Measurements from ENCODE around the gene ZBED4.

The ZBED4 gene

DNA sequence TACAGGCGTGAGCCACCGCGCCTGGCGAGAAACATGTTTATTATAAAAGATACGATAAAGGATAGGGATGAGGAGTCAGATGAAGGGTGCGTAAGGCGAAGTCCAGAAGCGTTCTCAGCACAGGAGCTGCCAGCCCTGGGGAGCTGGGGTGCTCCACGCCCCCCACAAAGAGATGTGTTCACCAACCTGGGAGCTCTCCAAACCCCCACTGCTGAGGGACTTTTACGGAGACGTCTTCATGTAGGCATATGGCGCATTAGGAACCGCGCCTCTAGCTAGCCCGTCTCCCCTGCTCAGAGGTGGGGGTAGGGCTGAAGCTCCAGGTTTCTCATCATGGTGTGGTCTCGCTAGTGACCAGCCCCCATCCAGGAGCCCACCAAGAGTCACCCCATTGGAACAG lies 8.4 kb upstream of the ZBED4 start:
- H3K9me3 ChIP-seq (ENCODE audit: insufficient read depth, low read length): no peaks in the 10 kb centered on the region
- TF ChIP-seq YY1 (IDR thresholded peaks at IDR 0.05; ENCODE audit: insufficient read depth, insufficient read length) (no peak), SUZ12 (IDR thresholded peaks at IDR 0.05; ENCODE audit: extremely low read depth, insufficient read depth, insufficient read length) (no peak), ZNF274 (IDR thresholded peaks at IDR 0.05; ENCODE audit: low read depth, low read length) (no peak)

DNA sequence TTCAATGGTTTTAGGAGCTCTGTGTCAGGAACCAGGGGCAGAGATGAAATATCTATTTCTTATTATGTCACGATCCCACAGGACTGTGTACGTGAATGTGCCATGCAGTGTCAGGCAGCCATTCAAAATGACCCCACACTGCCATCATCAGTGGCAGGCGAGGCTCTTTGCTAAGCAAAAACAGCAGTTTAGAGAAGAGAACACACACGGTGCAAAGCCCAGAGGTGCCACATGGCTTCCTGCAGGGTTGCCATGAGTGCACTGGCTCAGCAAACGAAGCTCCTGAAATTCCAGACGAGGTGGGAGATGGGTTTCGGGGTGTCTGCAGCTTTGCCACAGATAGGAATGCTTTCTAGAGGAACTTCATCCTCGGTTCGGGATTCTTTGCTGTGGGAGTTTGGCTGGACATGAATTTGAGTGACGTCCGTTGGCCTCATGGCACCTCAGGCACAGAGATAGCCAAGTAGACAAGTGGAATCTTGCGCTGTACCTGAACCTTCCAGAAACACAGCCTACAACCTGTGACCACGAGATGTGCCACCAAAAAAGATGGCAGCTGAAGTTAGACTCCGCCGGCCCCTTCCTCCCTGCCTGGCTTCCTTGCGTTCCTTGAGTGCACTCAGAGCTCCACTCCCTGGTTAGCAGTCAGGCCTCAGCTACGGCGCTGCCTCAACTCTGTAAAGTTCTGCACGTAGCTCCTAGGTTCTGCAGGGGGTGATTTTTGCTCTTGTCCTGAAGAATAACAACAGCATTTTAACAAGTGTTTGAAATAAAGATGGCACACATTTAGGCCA lies 7.8 kb upstream of the ZBED4 start:
- Histone ChIP-seq H3K27me3 (ENCODE audit: insufficient read depth, insufficient read length) (peaks cover 57% of the 10 kb centered on the region), H3K9ac (ENCODE audit: insufficient read length, low read depth) (no peak overlapping the region), H3K36me3 (ENCODE audit: insufficient read depth, insufficient read length, low read length) (no peaks in the 10 kb centered on the region), H3K4me3 (ENCODE audit: insufficient read length, low read depth) (no peak overlapping the region), H3K4me1 (ENCODE audit: insufficient read depth, insufficient read length) (peaks cover 2% of the 10 kb centered on the region), H3K9me3 (ENCODE audit: insufficient read depth, low read length) (no peaks in the 10 kb centered on the region)
- TF ChIP-seq SUZ12 (IDR thresholded peaks at IDR 0.05; ENCODE audit: extremely low read depth, insufficient read depth, insufficient read length): no peak
- no peak for TF ChIP-seq YY1 (IDR thresholded peaks at IDR 0.05; ENCODE audit: insufficient read depth, insufficient read length)
- TF ChIP-seq ZNF274 (IDR thresholded peaks at IDR 0.05; ENCODE audit: low read depth, low read length): no peak
- no peak for DNase-seq (ENCODE audit: low read depth, low spot score)

More for the DNA sequence above, 8.4 kb upstream of the ZBED4 start:
- H3K4me3 ChIP-seq (ENCODE audit: insufficient read length, low read depth): no peak overlapping the region
- H3K36me3 ChIP-seq (ENCODE audit: insufficient read depth, insufficient read length, low read length): no peaks in the 10 kb centered on the region
- DNase-seq (ENCODE audit: low read depth, low spot score): no peak
- peaks cover 51% of the 10 kb centered on the region for H3K27me3 ChIP-seq (ENCODE audit: insufficient read depth, insufficient read length)
- H3K9ac ChIP-seq (ENCODE audit: insufficient read length, low read depth): no peak overlapping the region
- H3K4me1 ChIP-seq (ENCODE audit: insufficient read depth, insufficient read length): peaks cover 2% of the 10 kb centered on the region

- no peak for DNase-seq (ENCODE audit: low read depth, low spot score)
- TF ChIP-seq YY1 (IDR thresholded peaks at IDR 0.05; ENCODE audit: insufficient read depth, insufficient read length) (no peak), ZNF274 (IDR thresholded peaks at IDR 0.05; ENCODE audit: low read depth, low read length) (no peak), SUZ12 (IDR thresholded peaks at IDR 0.05; ENCODE audit: extremely low read depth, insufficient read depth, insufficient read length) (no peak)
- peak overlapping the region; percentile 30 for H3K4me3 ChIP-seq (ENCODE audit: insufficient read length, low read depth)
- no peaks in the 10 kb centered on the region for H3K36me3 ChIP-seq (ENCODE audit: insufficient read depth, insufficient read length, low read length)
- no peaks in the 10 kb centered on the region for H3K9me3 ChIP-seq (ENCODE audit: insufficient read depth, low read length)
- peaks cover 78% of the 10 kb centered on the region for H3K27me3 ChIP-seq (ENCODE audit: insufficient read depth, insufficient read length)
- H3K4me1 ChIP-seq (ENCODE audit: insufficient read depth, insufficient read length): peaks cover 2% of the 10 kb centered on the region
- peak overlapping the region; percentile 32 for H3K9ac ChIP-seq (ENCODE audit: insufficient read length, low read depth)
Observed at GRCh38 chr22:49847751-49848689, 5.6 kb upstream of the ZBED4 start.

DNA sequence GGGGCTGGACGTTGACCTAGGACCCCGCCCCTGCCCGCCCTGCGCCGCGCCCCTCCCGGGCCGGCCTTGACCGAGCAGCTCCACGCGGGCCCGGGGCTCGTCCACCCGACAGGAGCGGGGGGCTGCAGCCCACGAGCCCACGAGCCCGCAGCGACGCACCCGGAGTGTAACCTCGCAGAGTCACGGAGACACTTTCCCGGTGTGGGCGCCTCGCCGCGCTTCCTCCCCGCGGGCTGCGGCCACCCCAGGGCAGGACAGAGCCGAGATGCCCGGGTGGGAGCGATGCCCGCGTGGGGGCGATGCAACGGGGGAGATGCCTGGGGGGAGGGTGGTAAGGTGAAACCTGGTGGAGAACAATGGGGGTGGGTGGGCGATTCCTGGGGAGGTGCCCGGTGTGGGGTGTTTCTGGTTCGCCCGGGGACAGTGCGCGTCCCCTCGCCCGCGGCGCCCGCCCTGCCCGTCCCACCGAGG lies 4.9 kb upstream of the ZBED4 start:
- Histone ChIP-seq H3K27me3 (ENCODE audit: insufficient read depth, insufficient read length) (peaks cover 81% of the 10 kb centered on the region), H3K9me3 (ENCODE audit: insufficient read depth, low read length) (no peaks in the 10 kb centered on the region), H3K4me1 (ENCODE audit: insufficient read depth, insufficient read length) (peaks cover 2% of the 10 kb centered on the region), H3K9ac (ENCODE audit: insufficient read length, low read depth) (no peak overlapping the region), H3K36me3 (ENCODE audit: insufficient read depth, insufficient read length, low read length) (no peaks in the 10 kb centered on the region), H3K4me3 (ENCODE audit: insufficient read length, low read depth) (peak overlapping the region; percentile 30)
- DNase-seq (ENCODE audit: low read depth, low spot score): no peak
- TF ChIP-seq YY1 (IDR thresholded peaks at IDR 0.05; ENCODE audit: insufficient read depth, insufficient read length): no peak
- no peak for TF ChIP-seq ZNF274 (IDR thresholded peaks at IDR 0.05; ENCODE audit: low read depth, low read length)
- TF ChIP-seq SUZ12 (IDR thresholded peaks at IDR 0.05; ENCODE audit: extremely low read depth, insufficient read depth, insufficient read length): no peak

- peak overlapping the region; percentile 26 for H3K4me3 ChIP-seq (ENCODE audit: insufficient read length, low read depth)
- peaks cover 81% of the 10 kb centered on the region for H3K27me3 ChIP-seq (ENCODE audit: insufficient read depth, insufficient read length)
- H3K36me3 ChIP-seq (ENCODE audit: insufficient read depth, insufficient read length, low read length): no peaks in the 10 kb centered on the region
- no peak for DNase-seq (ENCODE audit: low read depth, low spot score)
- no peaks in the 10 kb centered on the region for H3K9me3 ChIP-seq (ENCODE audit: insufficient read depth, low read length)
- peak overlapping the region; percentile 32 for H3K9ac ChIP-seq (ENCODE audit: insufficient read length, low read depth)
- TF ChIP-seq ZNF274 (IDR thresholded peaks at IDR 0.05; ENCODE audit: low read depth, low read length) (no peak), YY1 (IDR thresholded peaks at IDR 0.05; ENCODE audit: insufficient read depth, insufficient read length) (no peak), SUZ12 (IDR thresholded peaks at IDR 0.05; ENCODE audit: extremely low read depth, insufficient read depth, insufficient read length) (peak; percentile 31)
- H3K4me1 ChIP-seq (ENCODE audit: insufficient read depth, insufficient read length): peaks cover 2% of the 10 kb centered on the region
Observed at GRCh38 chr22:49849161-49850020, 4.3 kb upstream of the ZBED4 start.

GRCh38 chr22:49850021-49850911 lies 3.4 kb upstream of the ZBED4 start:
- no peak for DNase-seq (ENCODE audit: low read depth, low spot score)
- H3K4me1 ChIP-seq (ENCODE audit: insufficient read depth, insufficient read length): peaks cover 2% of the 10 kb centered on the region
- TF ChIP-seq SUZ12 (IDR thresholded peaks at IDR 0.05; ENCODE audit: extremely low read depth, insufficient read depth, insufficient read length) (no peak), ZNF274 (IDR thresholded peaks at IDR 0.05; ENCODE audit: low read depth, low read length) (no peak), YY1 (IDR thresholded peaks at IDR 0.05; ENCODE audit: insufficient read depth, insufficient read length) (no peak)
- H3K9me3 ChIP-seq (ENCODE audit: insufficient read depth, low read length): no peaks in the 10 kb centered on the region
- H3K9ac ChIP-seq (ENCODE audit: insufficient read length, low read depth): no peak overlapping the region
- no peaks in the 10 kb centered on the region for H3K36me3 ChIP-seq (ENCODE audit: insufficient read depth, insufficient read length, low read length)
- peaks cover 75% of the 10 kb centered on the region for H3K27me3 ChIP-seq (ENCODE audit: insufficient read depth, insufficient read length)
- no peak overlapping the region for H3K4me3 ChIP-seq (ENCODE audit: insufficient read length, low read depth)
